ENCODE measurements around the gene DYNLT4. TPM values are rescaled to one million over a fixed set of nuclear protein-coding genes. Genes with fewer than 3 reads are reported as not detected.
A peak's percentile ranks its signal among the peaks of the same experiment; 100 is the strongest.
"Not testable (repeated sequence)": the region's sequence is repeated elsewhere in the genome, so short reads cannot be mapped to it uniquely, and the experiment has no call there.

Gene DYNLT4
- total RNA-seq, 3 donors from 2014 or later (not counting 1 experiment from before 2014, with no cell fraction given): 0.96 to 1.2 TPM; not detected in 1

GRCh38 chr1:44775930-44776729, 31.0 kb downstream of the DYNLT4 start:
- no peaks in the 10 kb centered on the region for H3K36me3 Mint-ChIP-seq
- ATAC-seq: peak; percentile 35 to 51 (median 39)

GRCh38 chr1:44775078-44775929, 31.8 kb downstream of the DYNLT4 start, which contains the start of gene RPS8:
Gene RPS8 (plus strand): TSS chr1:44775540. CDS start chr1:44775597, 57 bp downstream.
- DNase-seq (peak; percentile 84 to 96), ATAC-seq (peak; percentile 83 to 89 (median 86))
- H3K27ac ChIP-seq (ENCODE audit: low read length): peak within 1 kb of the TSS; percentile 85
- peaks cover 26% of the 10 kb centered on the region for H3K36me3 ChIP-seq (ENCODE audit: control insufficient read depth, insufficient read depth, low read length)
- peaks cover 26% of the 10 kb centered on the region for H3K4me1 ChIP-seq (ENCODE audit: control insufficient read depth, insufficient read depth, low read length)
- Mint-ChIP-seq H3K4me3 (peak within 1 kb of the TSS; percentile 99), H3K4me1 (peaks cover 30 to 36% of the 10 kb centered on the region in 2 donors), H3K27ac (peak within 1 kb of the TSS; percentile 92 to 97), H3K9me3 (no peaks in the 10 kb centered on the region), H3K27me3 (ENCODE audit: low read depth in 2 of 2) (no peaks in the 10 kb centered on the region), H3K36me3 (no peaks in the 10 kb centered on the region)
- under 1% methylated on average over 65 of the region's 65 CpGs for WGBS (ENCODE audit: insufficient coverage)
- intact Hi-C loops (cut with micrococcal nuclease): loop anchor here (2.0 to 5.0 kb wide), 4 partner anchors 37 to 912 kb away; partner anchors contain the start of genes GPBP1L1, HECTD3, KIF2C and RNU5D-1
- H3K9me3 ChIP-seq (ENCODE audit: control insufficient read depth, insufficient read depth, low read length): no peaks in the 10 kb centered on the region
- no peaks in the 10 kb centered on the region for H3K27me3 ChIP-seq (ENCODE audit: control insufficient read depth, insufficient read depth, low read length)
- no peak for TF ChIP-seq CTCF (IDR thresholded peaks at IDR 0.05)
- peak within 1 kb of the TSS; percentile 65 for H3K4me3 ChIP-seq (ENCODE audit: low read length)

More at GRCh38 chr1:44775930-44776729, 31.0 kb downstream of the DYNLT4 start:
- H3K4me3 ChIP-seq (ENCODE audit: low read length): peak overlapping the region; percentile 65
- no peak for TF ChIP-seq CTCF (IDR thresholded peaks at IDR 0.05)
- Mint-ChIP-seq H3K4me3 (peak overlapping the region; percentile 99), H3K4me1 (peaks cover 30 to 36% of the 10 kb centered on the region in 2 donors), H3K9me3 (no peaks in the 10 kb centered on the region), H3K27me3 (ENCODE audit: low read depth in 2 of 2) (no peaks in the 10 kb centered on the region), H3K27ac (peak overlapping the region; percentile 92 to 97)
- DNase-seq: peak in 1 of 2 donors; percentile 55
- H3K27me3 ChIP-seq (ENCODE audit: control insufficient read depth, insufficient read depth, low read length): no peaks in the 10 kb centered on the region
- peaks cover 26% of the 10 kb centered on the region for H3K4me1 ChIP-seq (ENCODE audit: control insufficient read depth, insufficient read depth, low read length)
- peak overlapping the region; percentile 85 for H3K27ac ChIP-seq (ENCODE audit: low read length)
- peaks cover 29% of the 10 kb centered on the region for H3K36me3 ChIP-seq (ENCODE audit: control insufficient read depth, insufficient read depth, low read length)
- whole genome bisulfite sequencing (ENCODE audit: insufficient coverage): 7% methylated on average over 36 of the region's 36 CpGs
- intact Hi-C loops (cut with micrococcal nuclease): loop anchor here (2.0 to 5.0 kb wide), 4 partner anchors 37 to 911 kb away; partner anchors contain the start of genes GPBP1L1, HECTD3, KIF2C and RNU5D-1
- no peaks in the 10 kb centered on the region for H3K9me3 ChIP-seq (ENCODE audit: control insufficient read depth, insufficient read depth, low read length)

- H3K9me3 ChIP-seq (ENCODE audit: control insufficient read depth, insufficient read depth, low read length); H3K4me3 ChIP-seq (ENCODE audit: low read length); H3K9me3 Mint-ChIP-seq; H3K27ac ChIP-seq (ENCODE audit: low read length); intact Hi-C loops (cut with micrococcal nuclease); H3K36me3 Mint-ChIP-seq; H3K27me3 Mint-ChIP-seq (ENCODE audit: low read depth in 2 of 2); H3K4me1 ChIP-seq (ENCODE audit: control insufficient read depth, insufficient read depth, low read length); DNase-seq; H3K4me3 Mint-ChIP-seq; H3K27ac Mint-ChIP-seq; H3K27me3 ChIP-seq (ENCODE audit: control insufficient read depth, insufficient read depth, low read length); ATAC-seq; H3K4me1 Mint-ChIP-seq; H3K36me3 ChIP-seq (ENCODE audit: control insufficient read depth, insufficient read depth, low read length): not testable (repeated sequence)
- WGBS (ENCODE audit: insufficient coverage): 97% methylated on average over 6 of the region's 6 CpGs
Observed at GRCh38 chr1:44766421-44766820, 40.7 kb downstream of the DYNLT4 start.

Data from natural killer cell (primary cell).